Transverse colon (tissue), 4 donors: ENCODE results near the gene TMEM91.

ENCODE experiments used
- CTCF ChIP-seq, 5 experiments: fragments of 200-600 bp in 3 of 5; fragments of 450-650 bp in 2 of 5; sonication (generic) in 3 of 5; IDR thresholded peaks; 1 replicate in 2 of 5; 2 replicates in 3 of 5; pipeline ENCODE4 v1.5.1; 2016 to 2017; ENCODE audit warnings: antibody characterized with exemption in 5 of 5, inconsistent platforms in 3 of 5, mild to moderate bottlenecking in 2 of 5, moderate library complexity in 1 of 5
- POLR2AphosphoS5 ChIP-seq, 3 donors: sonication (generic); formaldehyde crosslinking; IDR thresholded peaks; one replicate each; pipeline ENCODE4 v1.6.1; 2016; ENCODE audit warnings: antibody characterized with exemption in 3 of 3

- TF ChIP-seq CTCF (IDR thresholded peaks at IDR 0.05) (no peak), POLR2AphosphoS5 (IDR thresholded peaks at IDR 0.05) (no peak)
These were observed 41.5 kb upstream of the TMEM91 start for GRCh38 chr19:41334793-41335192.
